GM18907 (cell line): ENCODE measurements around the gene TRAPPC10.

Experiments
- ATAC-seq: cut with Tn5 transposase; IDR thresholded peaks from one replicate; pipeline ENCODE4 v1.9.1; 2021; ENCODE audit warnings: mild to moderate bottlenecking, moderate library complexity; ENCODE audit not compliant: unreplicated experiment

The TRAPPC10 gene

GRCh38 chr21:43982489-43983078, 29.5 kb upstream of the TRAPPC10 start:
- no peak for ATAC-seq

- ATAC-seq, result no peak
These were observed 28.7 kb upstream of the TRAPPC10 start for GRCh38 chr21:43983390-43983789.

- ATAC-seq, result no peak
These were observed 28.2 kb upstream of the TRAPPC10 start for GRCh38 chr21:43983860-43984420.

GRCh38 chr21:43984905-43985689, 27.0 kb upstream of the TRAPPC10 start:
- ATAC-seq, result no peak

GRCh38 chr21:43985690-43986251, 26.3 kb upstream of the TRAPPC10 start:
- ATAC-seq, result no peak

- ATAC-seq, result no peak
These were observed 25.3 kb upstream of the TRAPPC10 start for GRCh38 chr21:43986544-43987451.

GRCh38 chr21:43987509-43987908, 24.6 kb upstream of the TRAPPC10 start:
- no peak for ATAC-seq

- no peak for ATAC-seq
These were observed 24.1 kb upstream of the TRAPPC10 start for GRCh38 chr21:43988016-43988415.

- no peak for ATAC-seq
These were observed 23.4 kb upstream of the TRAPPC10 start for GRCh38 chr21:43988506-43989230.

GRCh38 chr21:43989401-43989800, 22.7 kb upstream of the TRAPPC10 start:
- ATAC-seq, result no peak

- ATAC-seq, result no peak
These were observed 20.6 kb upstream of the TRAPPC10 start for GRCh38 chr21:43991447-43991991.

GRCh38 chr21:43992121-43992520, 20.0 kb upstream of the TRAPPC10 start:
- ATAC-seq, result no peak

- ATAC-seq, result no peak
These were observed 18.6 kb upstream of the TRAPPC10 start for GRCh38 chr21:43993420-43993934.

GRCh38 chr21:43994085-43994484, 18.0 kb upstream of the TRAPPC10 start:
- no peak for ATAC-seq

- no peak for ATAC-seq
These were observed 17.5 kb upstream of the TRAPPC10 start for GRCh38 chr21:43994646-43995045.

GRCh38 chr21:43995521-43996105, 16.5 kb upstream of the TRAPPC10 start:
- no peak for ATAC-seq

GRCh38 chr21:43997766-43998742, 14.1 kb upstream of the TRAPPC10 start:
- no peak for ATAC-seq

GRCh38 chr21:44000360-44000759, 11.7 kb upstream of the TRAPPC10 start:
- ATAC-seq, result no peak
